Psoas muscle (tissue), 8 donors: ENCODE results near the gene KCNAB2. TPM values are rescaled to one million over a fixed set of nuclear protein-coding genes. Genes with fewer than 3 reads are reported as not detected.

ENCODE experiments used
- ATAC-seq, 4 donors: fragments of 200-7000 bp; cut with Tn5 transposase; one replicate each; pipeline ENCODE4 v1.9.1; 2020; ENCODE audit warnings: moderate library complexity in 3 of 4, mild to moderate bottlenecking in 2 of 4
- DNase-seq, 2 donors: peaks; one replicate each; pipeline ENCODE4 v3.0.0-alpha.2; 2020
- H3K27ac ChIP-seq: fragments of 200-600 bp; one replicate; pipeline ENCODE4 v1.8.0; 2022
- H3K27me3 ChIP-seq, 3 donors: fragments of 200-600 bp in 1 of 3; one replicate each; pipeline versions ENCODE4 v1.6.1 to v1.8.0; 2013 to 2022; ENCODE audit warnings: low read length in 2 of 3, mild to moderate bottlenecking in 2 of 3, moderate library complexity in 1 of 3; ENCODE audit not compliant: insufficient read depth in 3 of 3
- H3K36me3 ChIP-seq, 2 donors: fragments of 200-600 bp in 1 of 2; one replicate each; pipeline versions ENCODE4 v1.6.1 to v1.8.0; 2013 to 2022; ENCODE audit warnings: low read depth in 1 of 2, mild to moderate bottlenecking in 1 of 2, moderate library complexity in 1 of 2; ENCODE audit not compliant: insufficient read depth in 1 of 2
- H3K4me1 ChIP-seq: fragments of 200-600 bp; one replicate; pipeline ENCODE4 v1.8.0; 2022
- H3K4me3 ChIP-seq: fragments of 200-600 bp; one replicate; pipeline ENCODE4 v1.8.0; 2022; ENCODE audit warnings: mild to moderate bottlenecking
- H3K9me3 ChIP-seq: fragments of 200-600 bp; one replicate; pipeline ENCODE4 v1.8.0; 2022
- CTCF ChIP-seq: fragments of 200-600 bp; IDR thresholded peaks from one replicate; pipeline ENCODE4 v1.8.0; 2022; ENCODE audit warnings: antibody characterized with exemption
- WGBS, 3 donors: extraction: QIAGEN DNeasy Blood & Tissue Kit; methylation state at CpG; one replicate each; pipeline versions ENCODE4 v1.1.6 to v1.1.7; 2013; 5-methylcytosine and 5-hydroxymethylcytosine counted together
- intact Hi-C, 2 donors: fragments of 100-400 bp; cut with DNase I; formaldehyde crosslinking; loops; one replicate each; pipeline versions ENCODE4 v1.11.0 to v1.14.2; 2022
- polyA plus RNA-seq, 3 donors: library from polyadenylated mRNA; stranded (reverse); fragments of 200-250 nt; gene quantifications; one replicate each; pipeline ENCODE4 v1.2.3, GENCODE V29; 2013
- total RNA-seq, 4 donors: library from RNA; stranded (reverse); fragmentation: NEBNext Ultra II Directional in 2 of 4; extraction: Animal tissue kit (Norgen Biotek cat#: 25700) in 2 of 4; gene quantifications; one replicate each; pipeline versions ENCODE4 v1.2.1 to v1.2.4, GENCODE V29; 2021 to 2023
- donor health status: healthy with polysubstance abuse.
- donor health status: DM: no; HTN: no; CAD: no; lungs with moderate emphysema.
- donor health status: Bipolar disorder and iron deficiency.
- donor health status: healthy.
- donor health status: DM: yes; HTN: yes; CAD: no.
- donor health status: DM: no; HTN: no; CAD: no.
- donor health status: DM: no; HTN: no; CAD: no.
- donor health status: DM: yes; HTN: yes; CAD: no.

The KCNAB2 gene
- total and polyA plus RNA-seq, 7 donors = 0.86 to 8.8 (median 2.1) TPM

GRCh38 chr1:6006882-6007281 lies 38.8 kb upstream of the KCNAB2 start:
- H3K4me1 ChIP-seq = no peaks in the 10 kb centered on the region
- no peak for TF ChIP-seq CTCF
- intact Hi-C loops = no loop called here
- H3K9me3 ChIP-seq = no peaks in the 10 kb centered on the region
- H3K4me3 ChIP-seq = no peak overlapping the region
- H3K27me3 ChIP-seq = peaks cover 0 to 9% (median 3%) of the 10 kb centered on the region in 3 donors
- peak in 1 of 2 donors; percentile 29 for DNase-seq
- H3K36me3 ChIP-seq = no peaks in the 10 kb centered on the region
- 75 to 79% (median 79%) methylated on average over 12 of the region's 12 CpGs for WGBS, 3 donors
- no peak for ATAC-seq
- H3K27ac ChIP-seq = no peak overlapping the region

GRCh38 chr1:6007318-6008083 lies 38.2 kb upstream of the KCNAB2 start:
- H3K4me1 ChIP-seq = no peaks in the 10 kb centered on the region
- H3K27ac ChIP-seq = no peak overlapping the region
- H3K4me3 ChIP-seq = no peak overlapping the region
- no peaks in the 10 kb centered on the region for H3K9me3 ChIP-seq
- TF ChIP-seq CTCF = no peak
- H3K36me3 ChIP-seq = no peaks in the 10 kb centered on the region
- DNase-seq (peak in 1 of 2 donors; percentile 27), ATAC-seq (no peak)
- peaks cover 0 to 9% (median 3%) of the 10 kb centered on the region in 3 donors for H3K27me3 ChIP-seq
- intact Hi-C loops = no loop called here
- WGBS, 3 donors = 59 to 75% (median 71%) methylated on average over 24 to 25 of the region's 25 CpGs

- H3K4me3 ChIP-seq = no peak overlapping the region
- no peak overlapping the region for H3K27ac ChIP-seq
- no peak for TF ChIP-seq CTCF
- WGBS, 3 donors = 87 to 89% (median 88%) methylated on average over 11 of the region's 11 CpGs
- H3K9me3 ChIP-seq = no peaks in the 10 kb centered on the region
- no peaks in the 10 kb centered on the region for H3K4me1 ChIP-seq
- no peaks in the 10 kb centered on the region for H3K36me3 ChIP-seq
- intact Hi-C loops = no loop called here
- ATAC-seq (no peak), DNase-seq (peak in 1 of 2 donors; percentile 18)
- peaks cover 0 to 7% (median 3%) of the 10 kb centered on the region in 3 donors for H3K27me3 ChIP-seq
Observed at GRCh38 chr1:6008084-6008415, 37.6 kb upstream of the KCNAB2 start.

DNA sequence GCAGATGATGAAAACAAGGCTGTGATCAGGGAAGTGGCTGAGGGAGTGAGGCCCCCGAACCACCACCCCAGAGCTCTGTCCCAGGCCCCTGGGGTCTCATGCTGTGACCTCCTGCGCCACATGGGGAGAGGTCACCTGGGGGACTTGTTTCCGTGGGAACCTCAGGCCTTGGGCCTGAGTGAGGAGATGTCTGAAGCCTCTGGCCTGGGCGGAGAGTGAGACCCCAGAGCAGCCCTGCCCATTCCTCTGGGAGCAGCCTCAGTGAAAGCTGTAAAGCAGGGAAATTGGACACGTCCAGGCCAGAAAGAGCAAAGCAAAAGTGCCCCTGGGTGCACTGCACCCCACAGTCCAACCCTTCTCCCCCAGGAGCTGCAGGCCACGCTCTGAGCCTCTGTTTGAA lies 37.0 kb upstream of the KCNAB2 start:
- no peak for ATAC-seq
- H3K4me1 ChIP-seq = no peaks in the 10 kb centered on the region
- no peak overlapping the region for H3K27ac ChIP-seq
- peaks cover 0 to 2% (median 0%) of the 10 kb centered on the region in 3 donors for H3K27me3 ChIP-seq
- no peak for TF ChIP-seq CTCF
- peak in 1 of 2 donors; percentile 5 for DNase-seq
- WGBS, 3 donors = 71 to 75% (median 74%) methylated on average over 6 of the region's 6 CpGs
- H3K4me3 ChIP-seq = no peak overlapping the region
- H3K9me3 ChIP-seq = no peaks in the 10 kb centered on the region
- no peaks in the 10 kb centered on the region for H3K36me3 ChIP-seq
- intact Hi-C loops = no loop called here
